ENCODE results near the gene TMEM108.

The TMEM108 gene

DNA sequence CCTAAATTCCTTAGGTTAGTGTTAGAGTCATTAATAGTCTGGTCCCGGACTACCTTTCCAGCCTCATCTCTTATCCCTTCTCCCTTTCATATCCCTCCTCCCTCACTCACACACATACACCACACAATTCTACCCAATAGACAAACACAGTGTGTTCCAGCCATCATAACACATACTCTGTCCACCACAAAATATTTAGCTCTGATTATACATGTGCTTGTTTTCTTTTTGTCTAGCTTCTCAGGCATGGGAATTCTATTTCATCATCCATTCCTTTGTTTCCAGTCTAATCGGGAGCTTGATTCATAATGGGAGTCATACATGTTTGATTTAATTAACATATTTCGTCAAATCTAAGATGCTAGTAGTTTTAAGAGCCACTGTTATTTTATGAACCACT, 199.8 kb downstream of the TMEM108 start:
- DNase-seq: no peak

DNA sequence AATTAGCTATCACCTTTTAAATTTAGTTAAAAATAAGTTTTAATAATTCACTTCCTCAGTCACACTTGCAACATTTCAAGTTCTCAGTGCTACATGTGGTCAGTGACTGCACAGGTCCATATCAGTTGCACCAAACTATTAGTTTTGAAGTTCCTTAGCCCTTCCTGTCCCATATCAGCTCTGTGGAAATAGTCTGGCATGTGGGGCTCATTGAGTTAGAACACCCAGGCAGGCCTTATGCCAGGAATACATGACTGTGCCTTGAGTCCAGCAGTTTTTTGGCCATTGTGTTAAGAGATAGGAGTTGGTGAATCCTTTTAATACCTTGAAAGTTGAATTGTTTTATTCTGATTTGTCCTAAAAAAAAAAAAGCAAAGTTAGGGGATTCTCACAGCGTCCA, 207.9 kb downstream of the TMEM108 start:
- no peak for DNase-seq

DNA sequence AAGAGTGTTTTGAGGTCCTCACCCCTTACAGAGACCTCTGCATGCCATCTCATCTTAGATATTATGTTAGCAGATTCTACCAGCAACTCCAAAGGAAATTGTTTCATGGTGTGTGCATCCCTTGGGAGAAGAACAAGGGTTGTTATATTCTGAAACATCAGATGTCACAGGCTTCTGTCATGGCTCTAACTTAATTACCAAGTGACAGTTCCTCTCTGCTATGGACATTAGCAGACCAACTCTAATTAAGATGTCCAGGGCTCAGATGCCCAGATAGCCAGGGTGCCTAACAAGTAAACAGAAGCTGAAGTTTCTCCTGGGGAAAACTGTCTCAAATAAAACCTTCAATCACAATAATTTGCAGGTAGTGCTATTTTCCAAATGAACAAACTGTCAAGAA, 208.6 kb downstream of the TMEM108 start:
- no peak for DNase-seq

DNA sequence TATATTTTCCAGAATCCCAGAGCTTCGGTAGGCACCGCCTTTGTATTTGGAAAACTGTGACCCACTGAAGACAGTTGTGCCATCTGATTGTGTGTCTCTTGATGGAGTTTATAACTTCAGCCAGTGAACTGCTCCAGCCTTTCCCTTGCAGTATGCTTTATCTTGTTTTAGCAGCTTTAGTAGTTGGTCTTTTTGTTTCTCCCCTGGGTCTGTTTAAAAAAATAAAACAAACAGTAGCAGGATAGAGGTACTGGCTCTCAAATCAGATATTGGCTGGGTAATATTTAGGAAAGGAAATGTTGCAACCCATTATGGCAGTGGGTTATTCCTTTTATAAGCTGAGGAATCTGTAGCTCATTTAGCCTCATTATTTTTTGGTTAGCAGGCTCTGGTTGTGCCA, 210.2 kb downstream of the TMEM108 start:
- no peak for DNase-seq

DNA sequence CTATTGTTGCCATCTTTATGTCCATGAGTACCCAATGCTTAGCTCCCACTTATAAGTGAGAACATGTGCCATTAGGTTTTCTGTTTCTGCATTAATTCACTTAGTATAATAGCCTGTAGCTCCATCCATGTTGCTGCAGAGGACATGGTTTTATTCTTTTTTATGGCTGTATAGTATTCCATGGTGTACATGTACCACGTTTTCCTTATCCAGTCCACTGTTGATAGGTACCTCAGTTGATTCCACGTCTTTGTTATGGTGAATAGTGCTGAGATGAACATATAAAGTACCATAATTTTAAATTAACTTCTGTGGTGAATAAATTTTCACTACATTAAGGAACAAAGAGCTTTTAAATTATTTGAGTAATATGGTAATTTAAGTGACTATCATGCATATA, 211.3 kb downstream of the TMEM108 start:
- no peak for DNase-seq

DNA sequence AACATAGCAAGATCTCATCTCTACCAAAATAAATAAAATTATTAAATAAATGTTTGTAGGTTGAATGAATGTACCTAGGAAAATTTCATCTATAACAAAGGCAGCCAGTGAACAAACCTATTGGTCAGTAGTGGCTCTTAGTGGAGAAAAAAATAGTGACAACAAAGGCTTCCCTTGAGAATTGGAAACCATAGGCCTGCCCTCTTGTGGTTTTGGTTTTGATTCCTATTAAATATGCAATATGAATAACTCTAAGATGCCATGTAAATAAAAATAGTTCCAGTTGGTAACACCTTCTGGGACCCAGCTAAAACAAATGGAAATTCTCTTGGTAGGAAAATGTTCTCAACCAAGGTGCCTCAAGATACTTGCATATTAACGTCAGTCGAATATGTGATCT, 216.0 kb downstream of the TMEM108 start:
- DNase-seq: no peak

DNA sequence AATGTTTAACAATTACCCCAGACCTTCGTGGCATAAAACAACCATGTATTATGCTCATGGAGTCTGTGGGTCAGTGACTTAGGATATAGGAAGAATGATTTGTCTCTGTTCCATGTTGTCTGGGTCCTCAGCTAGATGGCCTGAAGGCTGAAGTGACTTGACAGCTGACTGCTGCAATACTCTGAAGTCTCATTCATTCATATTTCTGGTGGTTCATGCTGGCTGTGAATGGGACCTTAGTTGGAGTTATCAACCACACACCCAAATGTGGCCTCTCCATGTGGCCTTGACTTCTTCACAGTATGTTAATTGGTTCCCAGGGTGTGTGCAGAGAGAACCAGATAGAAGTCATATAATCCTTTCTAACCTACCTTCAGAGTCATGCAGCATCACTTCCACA, 216.5 kb downstream of the TMEM108 start:
- DNase-seq: no peak

DNA sequence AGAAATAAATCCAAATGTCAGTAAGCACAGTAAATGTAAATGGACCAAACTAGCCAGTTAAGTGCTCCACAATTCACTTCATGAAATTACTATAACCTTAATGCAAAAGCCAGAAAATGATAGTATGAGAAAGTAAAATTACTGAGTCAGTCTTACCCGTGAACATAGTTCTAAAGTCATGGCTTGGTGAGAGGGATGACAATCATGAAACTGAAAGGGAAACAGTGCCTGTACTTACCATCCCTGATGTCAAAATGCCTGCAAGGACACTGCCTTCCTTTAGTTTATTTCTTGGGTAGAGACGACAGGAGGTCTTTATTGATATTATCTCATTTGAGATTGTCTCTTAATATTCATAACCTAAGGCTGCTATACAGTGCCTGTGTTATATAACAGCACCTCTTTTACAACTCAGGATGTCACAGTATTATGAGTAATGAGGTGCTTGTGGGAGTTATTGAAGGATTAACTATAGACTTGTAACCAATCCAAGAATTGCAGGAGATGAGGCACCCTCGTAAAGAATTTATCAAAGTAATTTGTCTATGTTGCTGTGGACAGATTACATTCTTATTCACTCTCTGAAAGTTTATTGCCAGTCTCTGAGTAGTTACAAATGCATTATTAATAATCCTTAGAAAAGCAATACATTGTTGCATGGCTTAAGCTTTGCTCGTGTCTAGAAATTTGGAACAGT, 218.7 kb downstream of the TMEM108 start:
- peak in 1 of 5 experiments; percentile 4 for DNase-seq

DNA sequence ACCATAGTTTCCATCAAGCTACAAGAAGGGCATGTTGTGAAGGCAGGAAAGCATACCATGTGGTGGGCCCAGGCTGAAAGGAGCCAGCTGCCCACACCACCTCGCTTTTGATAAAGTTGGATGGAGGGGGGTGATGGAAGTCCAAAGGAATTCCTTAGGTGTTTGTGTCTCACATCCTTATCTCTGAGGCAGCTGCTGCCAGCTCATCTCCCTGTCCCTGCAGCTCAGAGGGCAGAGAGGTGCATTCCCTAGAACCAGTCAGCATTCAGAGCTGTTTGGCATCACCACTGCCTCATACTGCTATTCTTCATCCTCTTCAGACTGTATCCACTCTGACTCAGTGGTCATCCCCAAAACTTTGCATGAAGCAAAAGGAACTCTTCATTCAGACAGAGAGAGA, 220.2 kb downstream of the TMEM108 start:
- DNase-seq: no peak

DNA sequence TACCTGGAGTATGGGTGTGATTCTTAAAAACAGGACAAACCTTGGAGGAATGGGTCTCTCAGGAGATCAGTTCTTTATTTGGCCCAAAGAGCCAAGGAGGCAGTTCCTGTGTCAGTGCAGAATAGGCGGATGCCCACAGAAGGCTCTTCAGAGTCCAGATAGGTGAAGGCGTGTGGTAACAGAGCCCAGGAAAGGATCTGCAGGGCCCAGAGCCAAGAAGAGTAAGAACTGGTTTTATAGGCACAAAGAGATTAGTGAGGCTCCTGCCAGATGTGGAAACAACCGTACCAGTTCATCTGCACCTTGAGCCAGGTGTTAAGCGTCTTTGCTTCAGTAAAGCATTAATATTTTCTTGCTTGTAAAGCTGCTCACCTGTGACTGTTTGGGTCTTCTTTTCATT, 221.6 kb downstream of the TMEM108 start:
- no peak for DNase-seq

DNA sequence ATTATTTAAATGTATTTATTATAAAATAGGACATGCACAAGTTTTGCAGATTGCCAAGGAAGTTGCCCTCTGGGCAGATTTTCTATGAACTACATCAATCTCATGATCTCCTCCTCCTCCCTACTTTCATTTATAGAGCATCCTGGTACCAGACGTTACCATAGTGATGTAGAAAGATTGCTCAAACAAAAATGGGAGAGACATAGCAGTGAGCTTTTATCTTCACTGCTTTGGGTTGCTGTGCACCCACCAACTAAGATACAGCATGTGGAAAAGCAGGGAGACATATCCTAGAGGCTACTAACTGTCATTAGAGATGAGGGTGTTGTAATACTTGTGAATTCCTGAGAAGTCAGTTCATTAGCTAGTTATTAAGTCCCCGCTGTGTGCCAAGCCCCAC, 224.1 kb downstream of the TMEM108 start:
- no peak for DNase-seq

DNA sequence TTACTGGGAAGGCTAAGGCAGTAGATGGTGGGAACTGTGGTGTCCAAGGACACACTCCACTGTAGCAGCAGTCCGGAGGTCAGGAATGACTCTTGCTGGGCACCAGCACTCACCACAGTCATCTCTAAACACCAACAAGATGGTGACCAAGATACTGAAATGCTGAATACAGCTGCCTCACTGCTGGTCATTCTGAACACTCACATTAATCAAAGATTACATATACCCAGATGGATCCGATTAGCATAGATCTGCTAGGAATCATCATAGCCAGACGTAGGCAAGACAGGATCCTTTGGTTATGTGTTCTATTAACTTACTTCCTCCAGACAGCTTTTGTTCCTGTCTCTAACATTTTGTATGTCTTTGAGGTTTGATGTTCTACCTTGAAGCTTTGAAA, 226.7 kb downstream of the TMEM108 start:
- no peak for DNase-seq

DNA sequence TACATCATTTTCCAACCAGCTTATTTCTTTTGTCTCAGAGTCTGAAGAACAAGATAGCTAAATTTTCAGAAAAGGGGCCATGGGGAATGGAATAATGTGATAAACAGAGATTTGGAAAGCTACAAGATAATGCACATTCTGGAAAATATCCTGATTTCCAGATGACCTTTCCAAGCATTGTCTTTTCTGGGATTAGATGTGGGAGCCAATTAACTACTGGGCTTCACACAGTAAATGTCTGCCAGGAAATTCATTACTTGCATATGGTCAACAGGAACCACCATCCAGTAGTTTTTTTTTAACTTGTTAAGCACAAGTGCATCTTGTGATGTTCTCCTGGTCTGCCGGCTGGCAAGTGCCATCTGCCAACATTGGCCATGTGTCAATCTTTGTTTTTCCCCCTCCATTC, 230.5 kb downstream of the TMEM108 start:
- DNase-seq: no peak

DNA sequence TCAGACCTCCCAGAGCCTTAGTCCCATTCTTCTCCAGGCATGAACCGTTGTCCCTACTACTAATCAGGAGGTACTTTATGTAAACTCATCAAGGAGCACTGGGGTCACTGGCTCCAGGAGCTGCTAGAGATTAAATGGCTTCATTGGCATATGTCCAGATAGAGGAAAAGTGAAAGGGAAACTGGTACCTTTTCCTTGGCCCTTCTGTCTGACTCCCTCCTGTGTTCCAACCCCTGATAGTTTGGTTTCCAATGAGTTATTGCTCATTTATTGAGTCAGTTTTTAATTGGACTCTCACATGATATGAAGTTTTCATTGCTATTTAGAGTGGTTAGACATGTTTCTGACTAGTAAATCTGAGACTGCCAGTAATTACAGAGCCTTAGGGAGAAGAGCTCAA, 231.2 kb downstream of the TMEM108 start:
- no peak for DNase-seq

DNA sequence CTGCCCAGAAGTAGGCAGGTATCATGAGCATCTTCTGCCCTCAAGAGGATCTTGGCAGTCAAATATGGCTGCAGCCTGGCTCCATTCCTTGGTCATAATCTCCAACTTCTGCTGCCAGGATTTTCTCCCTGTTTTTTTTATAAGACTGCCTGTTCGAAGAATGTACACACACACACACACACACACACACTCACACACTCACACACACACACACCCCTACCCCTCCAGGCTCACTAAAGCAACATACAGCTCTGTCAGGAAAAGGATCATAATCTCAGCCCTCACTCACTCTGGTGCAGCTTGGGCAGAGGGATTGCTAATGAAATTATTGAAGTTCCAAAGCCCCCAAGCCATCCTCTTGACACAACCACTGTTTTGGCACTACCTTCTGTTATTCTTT, 232.4 kb downstream of the TMEM108 start:
- no peak for DNase-seq

DNA sequence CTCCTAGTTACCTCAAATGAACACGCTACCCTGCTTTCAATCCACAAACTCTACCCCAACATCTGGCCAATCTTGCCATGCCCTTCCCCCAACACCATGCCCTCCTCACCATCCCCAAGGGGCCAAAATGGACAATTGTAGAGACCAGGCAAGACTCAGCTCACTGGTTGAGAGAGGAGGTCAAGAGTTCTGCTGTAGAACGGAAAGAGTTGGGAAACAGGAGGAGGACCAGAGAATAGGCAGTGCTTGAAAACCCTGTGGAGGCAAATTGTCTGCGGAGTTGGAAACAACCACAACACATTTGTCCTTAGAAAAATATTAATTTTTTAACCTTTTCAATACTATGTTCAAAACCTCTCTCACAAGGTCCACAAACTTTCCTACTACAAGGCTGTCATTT, 232.9 kb downstream of the TMEM108 start:
- no peak for DNase-seq

DNA sequence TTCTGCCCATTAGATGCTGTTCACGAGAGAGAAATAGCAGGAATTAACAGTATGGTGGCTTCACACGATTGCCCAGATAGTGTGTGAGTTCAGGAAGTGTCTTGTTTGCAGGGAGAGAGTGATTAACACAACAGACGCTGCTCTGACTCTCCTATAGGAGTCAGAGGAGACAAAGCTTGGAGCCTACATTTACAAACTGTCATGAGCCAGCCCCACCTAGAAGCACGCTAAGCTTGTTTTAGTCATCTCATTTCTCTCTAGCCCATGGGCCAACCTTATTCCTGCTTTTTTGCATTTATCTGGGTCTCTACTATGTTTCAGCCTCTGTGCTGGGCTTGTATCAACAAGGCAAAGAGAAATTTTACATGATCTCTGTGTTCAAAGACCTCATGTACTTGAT, 233.3 kb downstream of the TMEM108 start:
- no peak for DNase-seq

DNA sequence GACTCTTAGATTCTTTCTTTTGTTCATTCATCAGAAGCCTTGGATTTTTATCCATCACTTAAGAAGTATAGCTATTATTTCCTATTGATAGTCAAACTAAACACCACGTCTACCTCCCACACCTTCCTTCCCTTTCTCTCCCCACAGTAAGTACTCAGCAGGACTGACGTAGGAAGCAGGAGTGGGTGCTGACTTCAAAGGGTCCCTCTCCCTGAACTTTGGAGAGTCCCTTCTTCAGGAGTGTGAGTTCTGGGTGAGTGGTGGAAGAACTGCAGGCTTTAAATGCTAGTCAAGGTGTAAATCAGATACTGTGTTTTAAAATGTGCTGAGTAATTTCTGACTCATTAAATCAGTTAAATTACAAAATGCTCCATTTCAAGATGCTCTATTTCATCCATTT, 235.2 kb downstream of the TMEM108 start:
- no peak for DNase-seq

DNA sequence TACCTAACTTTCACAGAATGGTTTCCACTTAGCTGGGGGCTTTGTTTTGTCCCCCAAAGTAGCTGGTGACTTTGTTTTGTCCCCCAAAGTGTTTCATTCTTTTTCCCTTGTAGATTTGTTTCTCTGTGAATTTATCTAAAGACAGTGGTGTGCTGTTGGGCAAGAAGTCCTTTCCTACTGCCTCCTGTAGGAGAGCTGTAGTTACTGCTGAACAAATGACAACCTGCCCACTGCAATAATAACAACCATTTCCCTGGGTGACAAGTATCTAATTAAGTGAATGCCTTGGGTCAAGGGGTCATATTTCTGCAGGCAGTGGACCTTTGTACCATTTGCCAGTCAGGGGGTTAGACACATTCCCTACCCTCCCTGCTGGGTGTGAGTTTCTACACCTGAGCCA, 236.3 kb downstream of the TMEM108 start:
- no peak for DNase-seq

DNA sequence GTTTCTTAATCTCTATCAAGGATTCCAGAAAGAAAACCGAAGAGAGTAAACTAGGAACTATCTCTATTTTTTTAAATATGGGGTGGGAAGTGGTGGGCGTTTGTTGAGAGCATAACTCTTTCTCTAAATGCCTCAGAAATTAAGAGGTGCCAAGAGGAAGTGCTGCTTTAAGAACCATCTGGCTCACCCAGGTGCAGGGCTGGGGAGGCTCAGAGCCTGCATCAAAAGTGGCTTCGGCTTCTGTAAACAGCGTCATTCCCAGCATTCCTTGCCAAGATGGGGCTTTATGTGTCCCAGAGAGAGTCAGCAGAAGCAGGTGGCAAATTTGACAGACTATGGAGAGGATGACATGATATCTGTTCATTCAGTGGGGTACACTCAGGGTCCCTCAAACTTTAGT, 238.4 kb downstream of the TMEM108 start:
- no peak for DNase-seq

DNA sequence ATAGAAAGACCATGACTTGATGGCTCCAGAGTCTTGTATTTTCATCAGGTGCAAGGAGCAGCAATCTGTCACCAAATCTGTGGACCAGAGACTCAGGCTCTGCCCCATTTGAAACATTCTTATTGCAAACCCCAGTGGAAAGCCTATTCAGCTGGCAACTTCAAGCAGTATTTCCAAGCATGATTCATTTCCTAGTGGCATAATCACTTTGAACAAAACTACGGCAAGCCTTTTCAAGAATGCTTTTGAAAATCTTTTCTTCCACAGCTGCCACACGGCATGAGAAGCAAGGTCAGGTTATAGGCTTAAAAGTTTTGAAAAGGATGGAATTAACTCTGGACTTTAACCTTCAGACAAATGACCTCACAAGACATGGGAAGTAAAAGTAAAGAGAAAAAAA, 239.6 kb downstream of the TMEM108 start:
- DNase-seq: no peak

DNA sequence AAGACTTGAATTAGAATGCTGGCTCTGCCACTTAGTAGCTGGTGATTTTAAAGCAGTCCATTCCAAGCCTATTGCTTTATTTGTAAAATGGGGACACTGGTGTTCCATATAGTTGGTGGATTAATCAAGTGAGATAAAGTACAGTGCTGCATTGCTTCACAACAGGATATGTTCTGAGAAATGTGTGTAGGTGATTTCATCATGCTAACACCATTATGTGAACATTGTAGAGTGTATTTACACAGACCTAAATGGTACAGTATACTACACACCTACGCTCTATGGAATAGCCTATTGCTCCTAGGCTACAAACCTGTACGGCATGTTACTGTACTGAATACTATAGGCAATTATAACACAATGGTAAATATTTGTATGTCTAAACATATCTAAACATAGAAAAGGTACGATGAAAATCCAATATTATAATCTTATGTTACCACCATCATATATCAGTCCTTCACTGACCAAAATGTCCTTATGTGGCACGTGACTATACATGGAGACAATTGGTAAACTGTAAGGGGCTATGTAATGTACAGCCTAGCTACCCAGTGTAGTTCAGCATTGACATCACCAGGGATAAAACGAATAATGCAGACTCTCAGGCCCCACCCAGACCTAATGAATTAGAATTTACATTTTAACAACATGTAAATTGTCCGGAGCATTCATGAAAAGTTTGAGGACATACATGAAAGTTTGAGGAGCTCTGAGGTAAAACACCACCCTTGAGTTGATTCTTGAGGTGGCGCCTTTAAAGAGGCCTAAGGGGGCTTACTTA, 240.3 kb downstream of the TMEM108 start:
- DNase-seq: no peak

DNA sequence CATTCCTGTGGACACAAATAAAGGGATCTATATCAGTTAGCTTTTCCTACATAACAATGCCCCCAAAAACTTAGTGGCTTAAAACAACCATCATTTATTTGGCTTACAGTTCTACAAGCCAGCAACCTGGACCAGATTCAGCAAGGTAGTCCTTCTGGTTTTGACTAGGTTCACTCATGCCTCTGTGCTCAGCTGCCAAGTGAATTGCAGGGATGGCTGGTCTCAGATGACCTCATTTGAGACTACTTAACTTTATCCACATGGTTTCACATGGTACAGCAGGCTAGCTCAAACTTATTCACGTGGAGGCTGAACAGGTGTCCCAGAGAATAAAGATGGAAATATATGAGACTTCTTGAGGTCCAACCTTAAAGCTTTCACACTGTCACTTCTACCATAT, 242.4 kb downstream of the TMEM108 start:
- no peak for DNase-seq

DNA sequence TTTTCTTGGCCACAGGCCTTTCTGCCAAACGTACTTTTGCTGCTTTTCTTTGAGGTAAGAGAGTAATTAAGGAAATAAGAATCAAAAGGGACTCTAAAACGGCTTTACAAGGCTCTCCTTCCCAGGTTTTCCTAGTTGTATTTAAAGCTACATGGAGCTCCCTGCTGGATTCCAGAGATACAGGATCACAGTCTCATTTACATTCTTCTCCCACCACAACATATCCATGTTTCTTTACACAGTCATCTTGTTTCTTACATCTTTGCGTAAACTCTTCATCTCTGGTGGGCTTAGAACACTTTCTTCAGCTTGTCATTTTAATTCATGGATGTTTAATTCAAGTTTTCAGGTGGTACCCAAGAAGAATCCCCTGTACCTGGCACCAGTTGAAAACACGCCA, 244.0 kb downstream of the TMEM108 start:
- DNase-seq: no peak

All from T-helper 2 cell (primary cell).